BLaER1 (cell line): ENCODE results near the gene ZNF784.

ENCODE experiments used
- H3K27ac ChIP-seq: shearing (Covaris generic); formaldehyde crosslinking; 2 replicates; pipeline ENCODE4 v1.8.1; 2022
- H3K27me3 ChIP-seq: shearing (Covaris generic); formaldehyde crosslinking; 2 replicates; pipeline ENCODE4 v1.8.1; 2022
- H3K36me3 ChIP-seq: shearing (Covaris generic); formaldehyde crosslinking; 2 replicates; pipeline ENCODE4 v1.8.1; 2022
- H3K4me1 ChIP-seq: shearing (Covaris generic); formaldehyde crosslinking; 2 replicates; pipeline ENCODE4 v1.8.1; 2022
- H3K4me2 ChIP-seq: shearing (Covaris generic); formaldehyde crosslinking; 2 replicates; pipeline ENCODE4 v1.8.1; 2022
- H3K4me3 ChIP-seq: shearing (Covaris generic); formaldehyde crosslinking; 2 replicates; pipeline ENCODE4 v1.8.1; 2022
- H3K9ac ChIP-seq: shearing (Covaris generic); formaldehyde crosslinking; 2 replicates; pipeline ENCODE4 v1.8.1; 2022
- H3K9me3 ChIP-seq: shearing (Covaris generic); formaldehyde crosslinking; 2 replicates; pipeline ENCODE4 v1.8.1; 2022
- H4K20me1 ChIP-seq: shearing (Covaris generic); formaldehyde crosslinking; 2 replicates; pipeline ENCODE4 v1.8.1; 2022
- Cebpa-rat ChIP-seq: shearing (Covaris generic); IDR thresholded peaks from 2 replicates; pipeline ENCODE4 v1.8.1; 2022

The ZNF784 gene

GRCh38 chr19:55644191-55644833 lies 19.9 kb upstream of the ZNF784 start:
- H3K27ac ChIP-seq: peak overlapping the region; percentile 92
- no peak for TF ChIP-seq Cebpa-rat
- H3K9ac ChIP-seq: peak overlapping the region; percentile 94
- H3K4me2 ChIP-seq: peak overlapping the region; percentile 98
- H3K27me3 ChIP-seq: no peaks in the 10 kb centered on the region
- no peaks in the 10 kb centered on the region for H3K9me3 ChIP-seq
- H4K20me1 ChIP-seq: peaks cover 14% of the 10 kb centered on the region; the same call in 1 of the 2 replicates
- H3K4me1 ChIP-seq: peaks cover 68% of the 10 kb centered on the region
- peak overlapping the region; percentile 89 for H3K4me3 ChIP-seq
- peaks cover 22% of the 10 kb centered on the region for H3K36me3 ChIP-seq

- H3K9me3 ChIP-seq: no peaks in the 10 kb centered on the region
- peak overlapping the region; percentile 92 for H3K27ac ChIP-seq
- H3K4me1 ChIP-seq: peaks cover 68% of the 10 kb centered on the region
- H3K27me3 ChIP-seq: no peaks in the 10 kb centered on the region
- peak overlapping the region; percentile 94 for H3K9ac ChIP-seq
- no peak for TF ChIP-seq Cebpa-rat
- peak overlapping the region; percentile 89 for H3K4me3 ChIP-seq
- peaks cover 22% of the 10 kb centered on the region for H3K36me3 ChIP-seq
- peak overlapping the region; percentile 98 for H3K4me2 ChIP-seq
- H4K20me1 ChIP-seq: peaks cover 14% of the 10 kb centered on the region; the same call in 1 of the 2 replicates
These were observed 19.5 kb upstream of the ZNF784 start for GRCh38 chr19:55643887-55644176.

- no peak for TF ChIP-seq Cebpa-rat
- no peaks in the 10 kb centered on the region for H3K27me3 ChIP-seq
- H3K4me3 ChIP-seq: peak within 1 kb of the TSS; percentile 89
- H4K20me1 ChIP-seq: peaks cover 14% of the 10 kb centered on the region; the same call in 1 of the 2 replicates
- H3K9me3 ChIP-seq: no peaks in the 10 kb centered on the region
- peak within 1 kb of the TSS; percentile 94 for H3K9ac ChIP-seq
- peak within 1 kb of the TSS; percentile 92 for H3K27ac ChIP-seq
- H3K4me2 ChIP-seq: peak within 1 kb of the TSS; percentile 98
- peaks cover 71% of the 10 kb centered on the region for H3K4me1 ChIP-seq
- peaks cover 27% of the 10 kb centered on the region for H3K36me3 ChIP-seq
These were observed 18.9 kb upstream of the ZNF784 start, which contains the start of gene ZNF581 for GRCh38 chr19:55643003-55643886. Gene ZNF581 (plus strand): TSS chr19:55643649. CDS start chr19:55644572, 923 bp downstream.

GRCh38 chr19:55642153-55643002 lies 18.0 kb upstream of the ZNF784 start:
- peaks cover 74% of the 10 kb centered on the region for H3K4me1 ChIP-seq

GRCh38 chr19:55641426-55642152 lies 17.2 kb upstream of the ZNF784 start:
- peak overlapping the region; percentile 98 for H3K4me2 ChIP-seq
- peak overlapping the region; percentile 92 for H3K27ac ChIP-seq
- no peaks in the 10 kb centered on the region for H3K27me3 ChIP-seq
- H3K4me3 ChIP-seq: peak overlapping the region; percentile 89
- peaks cover 74% of the 10 kb centered on the region for H3K4me1 ChIP-seq
- no peak for TF ChIP-seq Cebpa-rat
- H4K20me1 ChIP-seq: peaks cover 14% of the 10 kb centered on the region; the same call in 1 of the 2 replicates
- H3K9ac ChIP-seq: peak overlapping the region; percentile 94
- H3K9me3 ChIP-seq: no peaks in the 10 kb centered on the region
- peaks cover 27% of the 10 kb centered on the region for H3K36me3 ChIP-seq

More at GRCh38 chr19:55642153-55643002, 18.0 kb upstream of the ZNF784 start:
- peak overlapping the region; percentile 94 for H3K9ac ChIP-seq
- no peak for TF ChIP-seq Cebpa-rat
- peaks cover 14% of the 10 kb centered on the region; the same call in 1 of the 2 replicates for H4K20me1 ChIP-seq
- H3K4me2 ChIP-seq: peak overlapping the region; percentile 98
- no peaks in the 10 kb centered on the region for H3K27me3 ChIP-seq
- H3K4me3 ChIP-seq: peak overlapping the region; percentile 89
- peak overlapping the region; percentile 92 for H3K27ac ChIP-seq
- peaks cover 30% of the 10 kb centered on the region for H3K36me3 ChIP-seq
- no peaks in the 10 kb centered on the region for H3K9me3 ChIP-seq

- H3K9ac ChIP-seq: peak within 1 kb of the TSS; percentile 94
- peak within 1 kb of the TSS; percentile 92 for H3K27ac ChIP-seq
- H3K27me3 ChIP-seq: no peaks in the 10 kb centered on the region
- H3K4me1 ChIP-seq: peaks cover 75% of the 10 kb centered on the region
- no peaks in the 10 kb centered on the region for H3K9me3 ChIP-seq
- peak within 1 kb of the TSS; percentile 89 for H3K4me3 ChIP-seq
- TF ChIP-seq Cebpa-rat: no peak
- peak within 1 kb of the TSS; percentile 98 for H3K4me2 ChIP-seq
- H4K20me1 ChIP-seq: peaks cover 14% of the 10 kb centered on the region; the same call in 1 of the 2 replicates
- H3K36me3 ChIP-seq: peaks cover 23% of the 10 kb centered on the region
These were observed 16.4 kb upstream of the ZNF784 start, which contains the start of gene ZNF580 for GRCh38 chr19:55640577-55641425. Gene ZNF580 (plus strand): TSS chr19:55641002. CDS start chr19:55642509, 1,507 bp downstream.

GRCh38 chr19:55640043-55640576 lies 15.7 kb upstream of the ZNF784 start:
- Histone ChIP-seq H3K9ac (peak overlapping the region; percentile 94), H3K4me1 (peaks cover 75% of the 10 kb centered on the region), H3K36me3 (peaks cover 16% of the 10 kb centered on the region), H3K27ac (peak overlapping the region; percentile 92), H3K27me3 (no peaks in the 10 kb centered on the region), H3K4me2 (peak overlapping the region; percentile 98), H3K4me3 (peak overlapping the region; percentile 89), H4K20me1 (peaks cover 11% of the 10 kb centered on the region; the same call in 1 of the 2 replicates), H3K9me3 (no peaks in the 10 kb centered on the region)
- no peak for TF ChIP-seq Cebpa-rat
